Spinal cord (tissue), 10 donors: ENCODE measurements around the gene PIEZO2. TPM values are rescaled to one million over a fixed set of nuclear protein-coding genes. Genes with fewer than 3 reads are reported as not detected.

Experiments
- DNase-seq, 6 donors: peaks; one replicate each; pipeline versions ENCODE4 v3.0.0 to v3.0.0-alpha.2; 2013 to 2015; ENCODE audit warnings: low spot score in 6 of 6, low read depth in 4 of 6
- H3K27ac ChIP-seq: one replicate; pipeline ENCODE4 v1.5.1; 2013; ENCODE audit warnings: low read depth, low read length, control low read depth
- H3K27me3 ChIP-seq: one replicate; pipeline ENCODE4 v1.6.1; 2013; ENCODE audit warnings: low read length; ENCODE audit not compliant: control insufficient read depth, insufficient read depth
- H3K36me3 ChIP-seq: one replicate; pipeline ENCODE4 v1.6.1; 2013; ENCODE audit warnings: low read length; ENCODE audit not compliant: control insufficient read depth, insufficient read depth
- H3K4me1 ChIP-seq: one replicate; pipeline ENCODE4 v1.6.1; 2013; ENCODE audit warnings: low read length; ENCODE audit not compliant: control insufficient read depth, insufficient read depth
- H3K4me3 ChIP-seq: one replicate; pipeline ENCODE4 v1.5.1; 2013; ENCODE audit warnings: low read depth, low read length, control low read depth
- H3K9me3 ChIP-seq: one replicate; pipeline ENCODE4 v1.6.1; 2013; ENCODE audit warnings: low read length; ENCODE audit not compliant: control insufficient read depth, insufficient read depth
- WGBS: methylation state at CpG from one replicate; pipeline ENCODE4 v1.1.5; 2013; ENCODE audit warnings: missing lambda C conversion rate; ENCODE audit not compliant: insufficient coverage; 5-methylcytosine and 5-hydroxymethylcytosine counted together
- polyA plus RNA-seq, 2 donors: library from polyadenylated mRNA; unstranded; fragments of 120-200 nt; gene quantifications; one replicate each; pipeline ENCODE4 v1.2.1, GENCODE V29; 2013; ENCODE audit not compliant: insufficient read length in 2 of 2
- total RNA-seq, 2 donors: library from RNA; depleted of rRNA in 1 of 2; stranded (reverse); fragments of 120-200 nt in 1 of 2; fragments of >200 nt in 1 of 2; gene quantifications; one replicate each; pipeline versions ENCODE4 v1.2.3 to v1.2.4, GENCODE V29; 2013 to 2014
- donor health status: healthy.

PIEZO2 gene
- total and polyA plus RNA-seq, 4 donors, result 14.0 to 110 (median 22.4) TPM

DNA sequence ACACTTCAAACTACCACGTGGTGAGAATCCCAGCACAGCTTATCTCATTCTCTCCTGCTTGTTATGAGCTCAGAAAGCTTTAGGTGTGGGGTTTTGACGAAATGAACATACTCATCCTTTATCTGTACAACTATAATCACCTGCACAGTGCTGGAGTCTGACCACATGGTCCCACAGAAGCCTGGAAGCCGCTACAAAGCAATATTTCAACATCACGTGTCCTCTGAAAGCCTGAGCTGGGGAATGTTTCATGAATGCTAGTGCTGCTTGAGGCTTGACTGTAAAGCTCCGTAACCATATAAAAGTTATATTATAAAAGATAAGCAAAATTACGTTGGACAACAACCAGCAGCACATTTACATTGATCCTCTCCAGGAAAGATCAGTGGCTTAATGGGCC, 43.9 kb downstream of the PIEZO2 start:
- no peak overlapping the region for H3K27ac ChIP-seq
- no peak overlapping the region for H3K4me3 ChIP-seq
- no peaks in the 10 kb centered on the region for H3K27me3 ChIP-seq
- no peak for DNase-seq
- no peaks in the 10 kb centered on the region for H3K4me1 ChIP-seq
- H3K36me3 ChIP-seq, result no peaks in the 10 kb centered on the region
- no peaks in the 10 kb centered on the region for H3K9me3 ChIP-seq
- WGBS, result 83% methylated on average over 2 of the region's 6 CpGs

- Histone ChIP-seq H3K27me3 (no peaks in the 10 kb centered on the region), H3K4me1 (no peaks in the 10 kb centered on the region), H3K4me3 (no peak overlapping the region), H3K27ac (no peak overlapping the region), H3K36me3 (no peaks in the 10 kb centered on the region), H3K9me3 (no peaks in the 10 kb centered on the region)
- no peak for DNase-seq
- WGBS, result 90% methylated on average over 3 of the region's 5 CpGs
These were observed 45.1 kb downstream of the PIEZO2 start for GRCh38 chr18:11104307-11104706.

- no peak for DNase-seq
- Histone ChIP-seq H3K27me3 (no peaks in the 10 kb centered on the region), H3K4me3 (no peak overlapping the region), H3K36me3 (no peaks in the 10 kb centered on the region), H3K4me1 (peaks cover 3% of the 10 kb centered on the region), H3K9me3 (no peaks in the 10 kb centered on the region), H3K27ac (peak overlapping the region; percentile 33)
- whole genome bisulfite sequencing, result 80% methylated on average over 1 of the region's 10 CpGs
These were observed 52.3 kb downstream of the PIEZO2 start for GRCh38 chr18:11096839-11097750.

GRCh38 chr18:11096411-11096810, 53.0 kb downstream of the PIEZO2 start:
- Histone ChIP-seq H3K27ac (peak overlapping the region; percentile 33), H3K4me3 (no peak overlapping the region), H3K9me3 (no peaks in the 10 kb centered on the region), H3K27me3 (no peaks in the 10 kb centered on the region), H3K4me1 (peaks cover 3% of the 10 kb centered on the region), H3K36me3 (no peaks in the 10 kb centered on the region)
- no peak for DNase-seq
- WGBS, result 83% methylated on average over 2 of the region's 5 CpGs

DNA sequence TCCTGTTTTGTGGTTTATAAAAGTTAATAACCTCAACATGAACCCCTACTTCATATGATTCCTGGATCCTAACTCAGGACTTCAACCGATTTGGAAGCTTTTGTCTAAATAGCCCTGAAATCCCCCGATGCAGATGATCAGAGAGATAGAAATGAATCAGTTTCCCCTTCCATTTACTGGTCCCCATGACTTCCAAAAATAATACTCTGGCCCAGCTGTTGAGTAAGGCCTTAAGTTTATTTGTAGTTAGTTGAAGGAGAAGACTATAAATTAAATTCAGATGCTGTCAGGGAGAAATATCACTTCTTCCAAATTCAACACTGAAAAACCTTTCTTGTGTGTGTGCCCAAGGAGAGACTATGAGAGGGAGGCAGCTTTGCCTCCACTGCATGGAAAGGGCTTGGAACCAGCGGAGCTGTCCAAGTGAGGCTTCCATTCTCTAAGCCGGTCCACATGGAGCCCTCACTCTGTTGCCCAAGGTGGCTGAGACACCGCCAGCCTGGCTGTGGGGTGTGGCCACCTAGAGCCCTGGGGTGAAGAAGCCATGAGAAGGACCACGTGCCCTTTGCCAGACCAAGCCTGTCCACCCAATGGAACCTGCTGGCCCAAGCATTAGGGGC, 53.6 kb downstream of the PIEZO2 start:
- peak overlapping the region; percentile 25 for H3K27ac ChIP-seq
- H3K4me1 ChIP-seq, result peaks cover 3% of the 10 kb centered on the region
- no peak overlapping the region for H3K4me3 ChIP-seq
- H3K9me3 ChIP-seq, result no peaks in the 10 kb centered on the region
- no peak for DNase-seq
- no peaks in the 10 kb centered on the region for H3K36me3 ChIP-seq
- 84% methylated on average over 4 of the region's 6 CpGs for WGBS
- no peaks in the 10 kb centered on the region for H3K27me3 ChIP-seq

DNA sequence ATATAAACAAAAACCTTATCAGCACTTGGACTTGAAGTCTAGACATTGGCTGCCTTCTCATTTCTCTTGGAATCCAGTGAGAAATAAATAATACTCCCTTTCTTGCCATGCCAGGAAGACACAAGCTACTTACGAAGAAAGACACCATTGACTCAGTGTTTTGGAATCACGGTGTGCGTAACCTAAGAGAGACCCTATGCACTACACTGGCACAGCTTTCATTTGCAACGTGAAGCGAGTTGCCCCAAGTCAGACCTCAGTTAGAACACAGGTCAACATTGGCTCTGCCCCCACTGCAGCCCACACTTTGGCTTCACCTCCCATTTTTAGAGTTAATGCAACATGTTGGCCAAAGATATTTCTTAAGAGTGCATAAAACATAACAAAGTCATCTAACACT, 54.2 kb downstream of the PIEZO2 start:
- Histone ChIP-seq H3K4me3 (no peak overlapping the region), H3K27me3 (no peaks in the 10 kb centered on the region), H3K27ac (no peak overlapping the region), H3K36me3 (no peaks in the 10 kb centered on the region), H3K9me3 (no peaks in the 10 kb centered on the region), H3K4me1 (peaks cover 3% of the 10 kb centered on the region)
- WGBS, result 86% methylated on average over 5 of the region's 5 CpGs
- no peak for DNase-seq

- Histone ChIP-seq H3K27me3 (no peaks in the 10 kb centered on the region), H3K36me3 (no peaks in the 10 kb centered on the region), H3K27ac (no peak overlapping the region), H3K4me1 (peaks cover 3% of the 10 kb centered on the region), H3K4me3 (no peak overlapping the region), H3K9me3 (no peaks in the 10 kb centered on the region)
- WGBS, result 100% methylated on average over 3 of the region's 6 CpGs
- DNase-seq, result no peak
These were observed 57.6 kb downstream of the PIEZO2 start for GRCh38 chr18:11091746-11092145.

DNA sequence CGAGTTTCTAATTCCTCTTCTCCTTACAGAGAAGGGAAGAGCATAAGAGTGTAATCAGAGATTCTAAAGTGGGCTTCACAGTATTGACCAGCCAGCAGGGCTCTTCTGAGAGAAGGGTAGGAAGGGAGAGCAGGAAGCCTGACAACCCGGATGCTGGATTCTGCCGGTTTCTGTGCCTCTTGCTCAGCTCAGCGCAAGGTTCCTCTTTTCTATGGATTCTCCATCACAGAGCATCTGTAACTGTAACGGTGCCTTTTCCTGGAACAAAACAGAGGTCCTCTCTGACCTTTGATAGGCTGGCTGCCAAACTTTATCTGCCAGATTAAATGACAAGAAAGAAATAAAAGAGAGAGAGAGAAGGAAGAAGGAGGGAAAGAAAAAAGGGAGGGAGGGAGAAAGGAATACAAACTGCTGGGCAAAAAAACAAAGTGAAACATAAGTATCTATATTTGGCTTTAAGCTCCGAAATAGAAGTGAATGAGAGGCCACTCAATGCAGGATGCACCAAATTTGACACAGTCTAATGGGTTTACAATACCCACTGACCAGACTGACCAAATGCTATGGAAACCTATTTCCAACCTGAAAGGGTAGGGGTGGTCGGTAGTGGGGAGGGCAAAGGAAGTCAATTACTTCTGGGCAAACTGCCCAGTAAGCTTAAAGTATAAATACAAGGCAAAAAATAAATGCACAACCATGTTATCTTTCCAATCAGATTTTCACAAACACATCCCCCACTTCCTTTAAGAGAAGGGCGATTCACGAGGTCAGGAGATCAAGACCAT, 59.2 kb downstream of the PIEZO2 start:
- H3K9me3 ChIP-seq, result no peaks in the 10 kb centered on the region
- 57% methylated on average over 4 of the region's 9 CpGs for WGBS
- H3K4me3 ChIP-seq, result no peak overlapping the region
- H3K27ac ChIP-seq, result no peak overlapping the region
- DNase-seq, result no peak
- no peaks in the 10 kb centered on the region for H3K36me3 ChIP-seq
- no peaks in the 10 kb centered on the region for H3K4me1 ChIP-seq
- no peaks in the 10 kb centered on the region for H3K27me3 ChIP-seq

DNA sequence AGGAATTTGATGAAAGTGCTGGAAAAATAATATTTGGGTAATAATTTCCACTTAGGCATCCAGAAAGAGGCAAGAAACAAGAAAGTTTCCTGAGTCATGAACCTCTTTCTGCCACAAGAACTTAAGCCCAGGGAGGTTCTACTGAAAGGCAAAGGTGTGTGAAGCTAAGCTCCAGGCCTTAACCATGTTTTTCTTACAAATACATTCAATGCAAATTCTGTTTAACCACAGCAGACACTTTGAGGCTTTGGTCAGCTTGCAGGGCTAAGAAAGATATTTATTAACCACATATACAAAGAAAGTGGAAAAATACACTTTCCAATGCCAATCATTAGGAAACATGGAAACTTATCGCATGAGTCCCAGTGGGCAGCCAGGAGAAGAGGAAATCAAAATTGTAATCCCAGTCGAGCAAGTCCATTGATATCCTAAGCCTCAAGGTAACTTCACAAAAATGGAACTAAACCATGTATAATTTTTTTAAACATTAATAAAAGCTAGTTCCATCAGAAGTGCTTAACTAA, 68.3 kb downstream of the PIEZO2 start:
- DNase-seq, result no peak
- Histone ChIP-seq H3K4me1 (no peaks in the 10 kb centered on the region), H3K27me3 (no peaks in the 10 kb centered on the region), H3K27ac (no peak overlapping the region), H3K4me3 (no peak overlapping the region), H3K36me3 (no peaks in the 10 kb centered on the region), H3K9me3 (no peaks in the 10 kb centered on the region)
- WGBS, result 100% methylated on average over 1 of the region's 2 CpGs
